A204.1 (cell line): ENCODE measurements around the gene PRRT4.

Experiments used
- FAIRE-seq: peaks from 2 replicates; lab custom pipeline; 2012; peaks lifted over from hg19 to GRCh38; lab: Jason Lieb, UNC

The PRRT4 gene

GRCh38 chr7:128373606-128374005 lies 12.1 kb upstream of the PRRT4 start:
- FAIRE-seq, result no peak

- FAIRE-seq, result no peak
Observed at GRCh38 chr7:128370491-128370890, 9.0 kb upstream of the PRRT4 start.

- FAIRE-seq, result no peak
Observed at GRCh38 chr7:128366986-128367385, 5.5 kb upstream of the PRRT4 start.

GRCh38 chr7:128366300-128366699 lies 4.8 kb upstream of the PRRT4 start:
- FAIRE-seq, result no peak

GRCh38 chr7:128365432-128365831 lies 3.9 kb upstream of the PRRT4 start:
- no peak for FAIRE-seq

- no peak for FAIRE-seq
Observed at GRCh38 chr7:128364166-128364870, 2.8 kb upstream of the PRRT4 start.

- FAIRE-seq, result no peak
Observed at GRCh38 chr7:128363261-128363721, 1.8 kb upstream of the PRRT4 start.

GRCh38 chr7:128362670-128363069 lies 1.2 kb upstream of the PRRT4 start:
- FAIRE-seq, result no peak

GRCh38 chr7:128360359-128360678 lies 1.2 kb downstream of the PRRT4 start:
- no peak for FAIRE-seq

GRCh38 chr7:128359939-128360338 lies 1.6 kb downstream of the PRRT4 start:
- no peak for FAIRE-seq

GRCh38 chr7:128359336-128359735 lies 2.2 kb downstream of the PRRT4 start:
- no peak for FAIRE-seq

- no peak for FAIRE-seq
Observed at GRCh38 chr7:128358233-128358632, 3.3 kb downstream of the PRRT4 start.

- FAIRE-seq, result no peak
Observed at GRCh38 chr7:128357217-128357613, 4.3 kb downstream of the PRRT4 start.

- FAIRE-seq, result no peak
Observed at GRCh38 chr7:128356546-128357216, 4.8 kb downstream of the PRRT4 start.

GRCh38 chr7:128353610-128354009 lies 7.9 kb downstream of the PRRT4 start:
- no peak for FAIRE-seq

- FAIRE-seq, result no peak
Observed at GRCh38 chr7:128353189-128353588, 8.3 kb downstream of the PRRT4 start.

- no peak for FAIRE-seq
Observed at GRCh38 chr7:128352636-128353035, 8.9 kb downstream of the PRRT4 start.

GRCh38 chr7:128352153-128352537 lies 9.3 kb downstream of the PRRT4 start:
- FAIRE-seq, result no peak

- FAIRE-seq, result no peak
Observed at GRCh38 chr7:128351296-128352152, 10.0 kb downstream of the PRRT4 start.

- no peak for FAIRE-seq
Observed at GRCh38 chr7:128350708-128351295, 10.7 kb downstream of the PRRT4 start.

GRCh38 chr7:128349466-128349825 lies 12.0 kb downstream of the PRRT4 start:
- no peak for FAIRE-seq

GRCh38 chr7:128347647-128348097 lies 13.8 kb downstream of the PRRT4 start:
- FAIRE-seq, result no peak

- no peak for FAIRE-seq
Observed at GRCh38 chr7:128344431-128344774, 17.1 kb downstream of the PRRT4 start.
